ENCODE data around the gene NFATC1. TPM values are rescaled to one million over a fixed set of nuclear protein-coding genes. Genes with fewer than 3 reads are reported as not detected.

NFATC1 gene
- polyA plus RNA-seq, 1 of the 3 experiments (the other 2 are of a cell fraction) = 0.02 TPM

DNA sequence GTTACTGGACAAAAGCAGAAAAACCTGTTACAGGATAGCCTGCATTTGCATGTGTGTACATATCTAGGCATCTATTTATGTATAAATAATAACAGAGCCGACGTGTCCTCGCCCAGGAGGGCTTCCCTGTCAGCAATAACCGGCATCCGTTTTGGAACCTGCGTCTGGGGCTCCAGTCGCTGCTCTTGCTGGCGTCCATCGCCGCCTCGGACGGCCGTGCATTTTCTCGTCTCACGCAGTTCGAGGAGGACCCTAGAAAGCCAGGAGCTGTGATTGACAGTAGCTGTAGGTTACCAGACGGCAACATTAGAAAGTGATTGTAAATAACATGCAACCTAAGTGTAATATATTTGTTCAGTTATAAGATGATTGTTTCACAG lies 132.6 kb downstream of the NFATC1 start:
- Histone ChIP-seq H3K79me2 (ENCODE audit: insufficient read depth) (no peaks in the 10 kb centered on the region), H3K9ac (no peak overlapping the region), H3K4me3 (ENCODE audit: low read depth in 2 of 2, low read length in 1 of 2) (no peak overlapping the region), H3K27ac (ENCODE audit: low read depth in 2 of 2, low read length in 1 of 2) (no peak overlapping the region), H2AFZ (ENCODE audit: low read depth) (no peak overlapping the region), H3K9me3 (no peaks in the 10 kb centered on the region), H3K9me2 (no peaks in the 10 kb centered on the region), H4K20me1 (ENCODE audit: insufficient read depth) (peaks cover 7% of the 10 kb centered on the region; the same call in 1 of the 2 replicates), H3K4me1 (ENCODE audit: control insufficient read depth in 1 of 2, insufficient read depth in 2 of 2, low read depth in 1 of 2, low read length in 1 of 2) (no peaks in the 10 kb centered on the region), H3F3A (replicated peaks; ENCODE audit: insufficient read depth) (no peaks in the 10 kb centered on the region), H3K4me2 (no peak overlapping the region), H3K36me3 (replicated peaks in 1 of 2; ENCODE audit: control insufficient read depth in 1 of 2, insufficient read depth in 2 of 2, low read length in 1 of 2) (no peaks in the 10 kb centered on the region), H3K27me3 (ENCODE audit: insufficient read depth) (peaks cover 89% of the 10 kb centered on the region)
- WGBS (ENCODE audit: low lambda C conversion rate) = 12% methylated on average over 17 of the region's 17 CpGs
- ChIA-PET POLR2A (no interaction called here), CTCF (interaction anchor here (0.6 to 1.4 kb wide), 6 partner anchors 15 to 1218 kb away, joined by 3 to 5 read pairs (median 3); no protein-coding TSS in a partner anchor)
- no peak for DNase-seq
- no peak for TF ChIP-seq MXI1 (IDR thresholded peaks at IDR 0.05; ENCODE audit: low read depth, low read length)
- no peak for TF ChIP-seq FOXM1 (IDR thresholded peaks at IDR 0.05; ENCODE audit: low read depth)
- TF ChIP-seq ZBTB33 (IDR thresholded peaks at IDR 0.05; ENCODE audit: borderline replicate concordance, low read depth) = no peak
- no peak for TF ChIP-seq TAF1 (IDR thresholded peaks at IDR 0.05; ENCODE audit: borderline replicate concordance, low read depth, low read length)
- no peak for TF ChIP-seq CHD2 (IDR thresholded peaks at IDR 0.05; ENCODE audit: low read length, partially characterized antibody)
- no peak for TF ChIP-seq FOSL2 (IDR thresholded peaks at IDR 0.05; ENCODE audit: borderline replicate concordance, low read depth)
- no peak for TF ChIP-seq MEF2A (IDR thresholded peaks at IDR 0.05; ENCODE audit: borderline replicate concordance, low read depth)
- no peak for TF ChIP-seq NRF1 (IDR thresholded peaks at IDR 0.05; ENCODE audit: low read depth, low read length)
- TF ChIP-seq EP300 (IDR thresholded peaks at IDR 0.05; ENCODE audit: borderline replicate concordance in 1 of 2, low read depth in 1 of 2, low read length in 1 of 2) = no peak
- no peak for TF ChIP-seq TCF12 (IDR thresholded peaks at IDR 0.05)
- TF ChIP-seq, protein P1, sequence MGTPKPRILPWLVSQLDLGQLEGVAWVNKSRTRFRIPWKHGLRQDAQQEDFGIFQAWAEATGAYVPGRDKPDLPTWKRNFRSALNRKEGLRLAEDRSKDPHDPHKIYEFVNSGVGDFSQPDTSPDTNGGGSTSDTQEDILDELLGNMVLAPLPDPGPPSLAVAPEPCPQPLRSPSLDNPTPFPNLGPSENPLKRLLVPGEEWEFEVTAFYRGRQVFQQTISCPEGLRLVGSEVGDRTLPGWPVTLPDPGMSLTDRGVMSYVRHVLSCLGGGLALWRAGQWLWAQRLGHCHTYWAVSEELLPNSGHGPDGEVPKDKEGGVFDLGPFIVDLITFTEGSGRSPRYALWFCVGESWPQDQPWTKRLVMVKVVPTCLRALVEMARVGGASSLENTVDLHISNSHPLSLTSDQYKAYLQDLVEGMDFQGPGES (IDR thresholded peaks at IDR 0.05; ENCODE audit: low read depth, low read length) = no peak
- no peak for TF ChIP-seq FOXJ3 (CRISPR knock-in tag; IDR thresholded peaks at IDR 0.05)
- TF ChIP-seq SIN3A (IDR thresholded peaks at IDR 0.05; ENCODE audit: borderline replicate concordance, low read depth, low read length) = no peak
- no peak for TF ChIP-seq RFX5 (IDR thresholded peaks at IDR 0.05; ENCODE audit: low read length)
- TF ChIP-seq RXRA (IDR thresholded peaks at IDR 0.05; ENCODE audit: borderline replicate concordance, low read depth) = no peak

- no peak overlapping the region for H3K9ac ChIP-seq
- peaks cover 89% of the 10 kb centered on the region for H3K27me3 ChIP-seq (ENCODE audit: insufficient read depth)
- no peaks in the 10 kb centered on the region for H3K79me2 ChIP-seq (ENCODE audit: insufficient read depth)
- TF ChIP-seq CTCF (IDR thresholded peaks at IDR 0.05) (peak; percentile 82), REST (IDR thresholded peaks at IDR 0.05; ENCODE audit: low read depth, low read length) (no peak), RAD21 (IDR thresholded peaks at IDR 0.05; ENCODE audit: low read length) (peak; percentile 81), SMC3 (IDR thresholded peaks at IDR 0.05; ENCODE audit: low read depth, low read length) (peak; percentile 78), RCOR1 (IDR thresholded peaks at IDR 0.05; ENCODE audit: low read length) (no peak)
- TF ChIP-seq, protein P2, sequence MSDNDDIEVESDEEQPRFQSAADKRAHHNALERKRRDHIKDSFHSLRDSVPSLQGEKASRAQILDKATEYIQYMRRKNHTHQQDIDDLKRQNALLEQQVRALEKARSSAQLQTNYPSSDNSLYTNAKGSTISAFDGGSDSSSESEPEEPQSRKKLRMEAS (IDR thresholded peaks at IDR 0.05; ENCODE audit: low read depth) = 0 out of 2 replicates have a peak, but pooled peaks have one; percentile 28
- H3K9me2 ChIP-seq = no peaks in the 10 kb centered on the region
- CTCF ChIA-PET = interaction anchor here (0.9 to 2.4 kb wide), 8 partner anchors 9 to 168 kb away, joined by 3 to 21 read pairs (median 4); no protein-coding TSS in a partner anchor
- H3K4me2 ChIP-seq = no peak overlapping the region
- H3K4me1 ChIP-seq (ENCODE audit: control insufficient read depth in 1 of 2, insufficient read depth in 2 of 2, low read depth in 1 of 2, low read length in 1 of 2) = no peaks in the 10 kb centered on the region
- peak; percentile 84 for DNase-seq
- H3K9me3 ChIP-seq = no peaks in the 10 kb centered on the region
- POLR2A ChIA-PET = no interaction called here
- H4K20me1 ChIP-seq (ENCODE audit: insufficient read depth) = peaks cover 7% of the 10 kb centered on the region; the same call in 1 of the 2 replicates
- H3K4me3 ChIP-seq (ENCODE audit: low read depth in 2 of 2, low read length in 1 of 2) = no peak overlapping the region
- H3F3A ChIP-seq (replicated peaks; ENCODE audit: insufficient read depth) = no peaks in the 10 kb centered on the region
- no peak overlapping the region for H3K27ac ChIP-seq (ENCODE audit: low read depth in 2 of 2, low read length in 1 of 2)
- no peak overlapping the region for H2AFZ ChIP-seq (ENCODE audit: low read depth)
- H3K36me3 ChIP-seq (replicated peaks in 1 of 2; ENCODE audit: control insufficient read depth in 1 of 2, insufficient read depth in 2 of 2, low read length in 1 of 2) = no peaks in the 10 kb centered on the region
- 8% methylated on average over 26 of the region's 26 CpGs for WGBS (ENCODE audit: low lambda C conversion rate)
These were observed 133.1 kb downstream of the NFATC1 start for GRCh38 chr18:79528846-79529245.
